HCT116 (cell line): ENCODE data around the gene PER2. TPM values are rescaled to one million over a fixed set of nuclear protein-coding genes. Genes with fewer than 3 reads are reported as not detected.
"Not testable (repeated sequence)": the region's sequence is repeated elsewhere in the genome, so short reads cannot be mapped to it uniquely, and the experiment has no call there.

ENCODE experiments used
- ATAC-seq: fragments of 200-7000 bp; cut with Tn5 transposase; 2 replicates; pipeline ENCODE4 v1.9.1; 2020; ENCODE audit warnings: mild to moderate bottlenecking, moderate library complexity
- BruUV-seq: library from RNA; stranded (reverse); fragments of 400-500 nt; replicated peaks from 2 replicates; lab custom pipeline; 2021; lab: Mats Ljungman, UMichigan
- CTCF ChIA-PET: fragments of 300-600 bp; sonication (Branson Sonifier 250); formaldehyde crosslinking; loops from one replicate; lab custom pipeline; 2021; ENCODE audit warnings: antibody characterized with exemption; lab: Charles Lee
- POLR2A ChIA-PET: fragments of 300-600, 350-600 bp; sonication (Branson Sonifier 250); formaldehyde crosslinking; loops from one replicate; lab custom pipeline; 2021; ENCODE audit warnings: antibody characterized with exemption; lab: Charles Lee
- RAD21 ChIA-PET, 2 experiments: fragments of 300-600 bp; sonication (Branson Sonifier 250); formaldehyde crosslinking; loops; one replicate each; lab custom pipeline; 2023; ENCODE audit warnings: low total read pairs in 2 of 2; ENCODE audit not compliant: uncharacterized antibody in 2 of 2, unreplicated experiment in 2 of 2, low non-redundant PET in 1 of 2; lab: Charles Lee
- DNase-seq: peaks from one replicate; pipeline ENCODE4 v3.0.0-alpha.2; 2010; ENCODE audit warnings: low read depth, low spot score
- H2AFZ ChIP-seq: fragments of 200-600 bp; shearing (Covaris generic), sonication (generic); 2 replicates; pipeline ENCODE4 v1.6.1; 2017; ENCODE audit warnings: low read depth, mixed run types, mixed read lengths, antibody characterized with exemption, low read length; ENCODE audit not compliant: poor library complexity, severe bottlenecking
- H3K27ac ChIP-seq: 2 replicates; pipeline ENCODE4 v1.5.1; 2012; ENCODE audit warnings: low read depth, low read length
- H3K27me3 ChIP-seq: fragments of 200-600 bp; sonication (generic); 2 replicates; pipeline ENCODE4 v1.6.1; 2016; ENCODE audit warnings: mixed run types, low read length, mixed read lengths; ENCODE audit not compliant: insufficient read depth
- H3K36me3 ChIP-seq, 2 experiments: fragments of 200-500 bp in 1 of 2; fragments of 200-600 bp in 1 of 2; sonication (Bioruptor generic) in 1 of 2; sonication (generic) in 1 of 2; 2 replicates each; pipeline versions ENCODE4 v1.5.1 to v1.6.1; 2014 to 2016; ENCODE audit warnings: low read length in 2 of 2, inconsistent platforms in 1 of 2, mixed read lengths in 1 of 2, mixed run types in 1 of 2; ENCODE audit not compliant: insufficient read depth in 2 of 2, control insufficient read depth in 1 of 2
- H3K4me1 ChIP-seq, 2 experiments: fragments of 200-600 bp in 1 of 2; sonication (generic) in 1 of 2; 2 replicates each; pipeline versions ENCODE4 v1.5.1 to v1.6.1; 2012 to 2017; ENCODE audit warnings: low read length in 2 of 2, inconsistent platforms in 1 of 2, mild to moderate bottlenecking in 1 of 2, mixed read lengths in 1 of 2, mixed run types in 1 of 2, moderate library complexity in 1 of 2; ENCODE audit not compliant: insufficient read depth in 2 of 2, control insufficient read depth in 1 of 2
- H3K4me2 ChIP-seq: fragments of 200-600 bp; sonication (generic); 2 replicates; pipeline ENCODE4 v1.6.1; 2017; ENCODE audit warnings: mixed run types, low read length, mixed read lengths
- H3K4me3 ChIP-seq, 2 experiments: fragments of 200-600 bp in 1 of 2; sonication (generic) in 1 of 2; replicated peaks in 1 of 2; 2 replicates each; pipeline ENCODE4 v1.5.1; 2011 to 2016; ENCODE audit warnings: low read length in 2 of 2, control low read depth in 1 of 2, low read depth in 1 of 2, mild to moderate bottlenecking in 1 of 2, mixed read lengths in 1 of 2, mixed run types in 1 of 2
- H3K79me2 ChIP-seq: fragments of 200-600 bp; sonication (generic); 2 replicates; pipeline ENCODE4 v1.6.1; 2017; ENCODE audit warnings: mild to moderate bottlenecking, mixed run types, low read length, moderate library complexity, mixed read lengths; ENCODE audit not compliant: insufficient read depth
- H3K9ac ChIP-seq: fragments of 200-600 bp; sonication (generic); 2 replicates; pipeline ENCODE4 v1.6.1; 2016; ENCODE audit warnings: low read length, mixed read lengths
- H3K9me2 ChIP-seq: fragments of 200-600 bp; sonication (generic), shearing (Covaris generic); 2 replicates; pipeline ENCODE4 v1.6.1; 2017; ENCODE audit warnings: mixed run types, mild to moderate bottlenecking, moderate library complexity; ENCODE audit not compliant: insufficient read depth
- H3K9me3 ChIP-seq, 2 experiments: fragments of 200-500 bp in 1 of 2; fragments of 200-600 bp in 1 of 2; sonication (Bioruptor generic) in 1 of 2; sonication (generic) in 1 of 2; 2 replicates each; pipeline ENCODE4 v1.6.1; 2014 to 2017; ENCODE audit warnings: low read length in 2 of 2, mixed read lengths in 2 of 2, inconsistent platforms in 1 of 2, low read depth in 1 of 2, mild to moderate bottlenecking in 1 of 2, mixed run types in 1 of 2, moderate library complexity in 1 of 2; ENCODE audit not compliant: control insufficient read depth in 1 of 2, insufficient read depth in 1 of 2
- H4K20me1 ChIP-seq: fragments of 200-600 bp; sonication (generic), shearing (Covaris generic); 2 replicates; pipeline ENCODE4 v1.6.1; 2017; ENCODE audit warnings: mixed run types, mild to moderate bottlenecking, moderate library complexity; ENCODE audit not compliant: insufficient read depth
- FOSL1 ChIP-seq: IDR thresholded peaks from 2 replicates; pipeline ENCODE4 v1.6.1; 2012; ENCODE audit warnings: low read depth
- RAD21 ChIP-seq: IDR thresholded peaks from 2 replicates; pipeline ENCODE4 v1.6.1; 2012; ENCODE audit warnings: low read depth, mild to moderate bottlenecking
- SIN3A ChIP-seq: IDR thresholded peaks from 2 replicates; pipeline ENCODE4 v1.6.1; 2012; ENCODE audit warnings: low read depth
- SP1 ChIP-seq: IDR thresholded peaks from 2 replicates; pipeline ENCODE4 v1.6.1; 2012; ENCODE audit warnings: low read depth
- SRF ChIP-seq: IDR thresholded peaks from 2 replicates; pipeline ENCODE4 v1.6.1; 2012; ENCODE audit warnings: low read depth
- intact Hi-C: fragments of 100-400 bp; cut with micrococcal nuclease; formaldehyde crosslinking; loops from 2 replicates; pipeline ENCODE4 v1.10.0; 2022
- total RNA-seq: library from RNA; stranded (reverse); gene quantifications from one replicate; pipeline ENCODE4 v1.2.1, GENCODE V29; 2021; ENCODE audit not compliant: unreplicated experiment
- TF ChIP-seq, protein P1 (sequence below): IDR thresholded peaks from 2 replicates; pipeline ENCODE4 v1.6.1; 2012
- TF ChIP-seq, protein P2 (sequence below): IDR thresholded peaks from 2 replicates; pipeline ENCODE4 v1.6.1; 2012

PER2 gene
- total RNA-seq, 1 experiment from 2014 or later = 18.7 TPM

DNA sequence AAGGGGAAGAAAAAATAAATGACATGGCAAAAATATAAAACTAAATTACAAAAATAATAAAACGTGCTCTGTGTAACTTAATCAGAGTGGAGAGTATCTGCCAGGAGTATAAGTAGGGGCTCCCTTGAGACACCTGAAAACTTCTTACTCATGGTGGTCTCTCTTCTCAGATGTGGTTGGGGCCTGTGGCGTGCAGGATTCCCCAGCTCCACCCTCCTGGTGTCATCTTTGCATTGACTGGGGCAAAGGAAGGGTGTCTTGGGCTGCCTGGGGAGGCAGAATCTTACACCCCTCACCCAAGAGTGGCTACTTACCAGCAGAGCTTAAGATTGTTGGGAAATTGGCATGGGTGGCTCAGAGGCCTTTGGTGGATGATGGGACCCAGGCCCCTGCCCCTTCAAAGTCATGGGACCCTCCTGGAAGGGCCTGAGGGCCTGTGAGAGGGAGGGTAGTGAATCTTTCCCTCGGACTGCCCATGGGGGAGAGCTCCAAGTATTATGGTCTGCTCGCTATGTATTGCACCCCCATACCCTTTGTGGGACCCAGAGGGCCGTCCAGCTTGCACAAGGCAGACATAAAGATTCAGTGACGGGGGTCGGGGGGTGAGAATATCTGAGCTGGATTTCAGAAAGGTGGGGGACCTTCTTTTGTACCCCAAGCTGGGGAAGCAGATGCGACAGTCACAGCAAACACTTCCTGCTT lies 25.0 kb upstream of the PER2 start:
- Histone ChIP-seq H3K4me3 (no peak overlapping the region), H3K9me3 (0 out of 4 replicates have a peak, but pooled peaks cover 0 to 3% of the 10 kb centered on the region in 2 experiments), H3K27me3 (no peaks in the 10 kb centered on the region), H3K36me3 (no peaks in the 10 kb centered on the region), H3K9ac (no peak overlapping the region), H3K79me2 (no peaks in the 10 kb centered on the region), H3K4me2 (no peak overlapping the region), H3K27ac (no peak overlapping the region), H2AFZ (no peak overlapping the region), H3K9me2 (no peaks in the 10 kb centered on the region), H4K20me1 (no peaks in the 10 kb centered on the region), H3K4me1 (no peaks in the 10 kb centered on the region; a peak in 1 of 4 replicates)
- ATAC-seq (no peak), DNase-seq (no peak)
- ChIA-PET RAD21 (no interaction called here), POLR2A (no interaction called here), CTCF (no interaction called here)
- intact Hi-C loops = no loop called here
- no TSS peak for BruUV-seq
- TF ChIP-seq SP1 (no peak), SIN3A (no peak), RAD21 (no peak), SRF (no peak), FOSL1 (no peak)
- TF ChIP-seq, protein P1, sequence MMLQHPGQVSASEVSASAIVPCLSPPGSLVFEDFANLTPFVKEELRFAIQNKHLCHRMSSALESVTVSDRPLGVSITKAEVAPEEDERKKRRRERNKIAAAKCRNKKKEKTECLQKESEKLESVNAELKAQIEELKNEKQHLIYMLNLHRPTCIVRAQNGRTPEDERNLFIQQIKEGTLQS = no peak
- TF ChIP-seq, protein P2, sequence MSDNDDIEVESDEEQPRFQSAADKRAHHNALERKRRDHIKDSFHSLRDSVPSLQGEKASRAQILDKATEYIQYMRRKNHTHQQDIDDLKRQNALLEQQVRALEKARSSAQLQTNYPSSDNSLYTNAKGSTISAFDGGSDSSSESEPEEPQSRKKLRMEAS = no peak

DNA sequence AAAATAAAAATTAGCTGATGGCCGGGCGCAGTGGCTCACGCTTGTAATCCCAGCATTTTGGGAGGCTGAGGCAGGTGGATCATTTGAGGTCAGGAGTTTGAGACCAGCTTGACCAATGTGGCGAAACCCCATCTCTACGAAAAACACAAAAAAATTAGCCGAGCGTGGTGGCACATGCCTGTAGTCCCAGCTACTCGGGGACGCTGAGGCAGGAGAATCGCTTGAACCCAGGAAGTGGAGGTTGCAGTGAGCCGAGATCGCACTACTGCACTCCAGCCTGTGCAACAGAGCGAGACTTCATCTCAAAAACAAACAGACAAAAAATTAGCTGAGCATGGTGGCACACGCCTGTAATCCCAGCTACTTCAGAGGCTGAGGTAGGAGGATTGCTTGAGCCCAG lies 22.3 kb upstream of the PER2 start:
- H3K9me3 ChIP-seq, H3K4me2 ChIP-seq, H2AFZ ChIP-seq, intact Hi-C loops, H4K20me1 ChIP-seq, H3K36me3 ChIP-seq, H3K9ac ChIP-seq, H3K27ac ChIP-seq, ATAC-seq, H3K9me2 ChIP-seq, BruUV-seq, RAD21 ChIA-PET, DNase-seq, H3K4me1 ChIP-seq, H3K27me3 ChIP-seq, H3K79me2 ChIP-seq, POLR2A ChIA-PET, H3K4me3 ChIP-seq: not testable (repeated sequence)
- CTCF ChIA-PET = interaction anchor here (0.7 kb wide), 1 partner anchor 29 kb away, joined by 3 read pairs; no protein-coding TSS in a partner anchor
